Measurements from ENCODE around the gene PHLPP1.

Gene PHLPP1

DNA sequence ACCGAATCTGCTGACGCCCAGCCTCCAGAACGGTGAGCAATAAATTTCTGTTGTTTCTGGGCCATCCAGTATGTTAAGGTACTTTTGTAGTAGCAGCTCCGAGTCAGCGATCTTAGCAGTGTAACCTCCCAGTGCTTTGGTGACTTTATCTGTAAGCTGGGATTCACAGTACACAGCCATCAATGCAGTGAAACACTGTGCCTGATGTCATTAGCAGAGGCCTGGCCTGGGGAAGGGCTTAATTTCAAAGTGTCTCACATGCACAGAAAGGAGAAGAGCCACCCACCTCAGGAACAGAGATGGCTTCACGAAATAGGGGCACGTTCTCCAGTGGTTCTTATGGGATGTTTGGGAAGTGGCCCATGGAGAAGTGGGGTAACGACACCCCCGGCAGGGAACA is 281.2 kb downstream of the PHLPP1 start:
- TF ChIP-seq, protein P1, sequence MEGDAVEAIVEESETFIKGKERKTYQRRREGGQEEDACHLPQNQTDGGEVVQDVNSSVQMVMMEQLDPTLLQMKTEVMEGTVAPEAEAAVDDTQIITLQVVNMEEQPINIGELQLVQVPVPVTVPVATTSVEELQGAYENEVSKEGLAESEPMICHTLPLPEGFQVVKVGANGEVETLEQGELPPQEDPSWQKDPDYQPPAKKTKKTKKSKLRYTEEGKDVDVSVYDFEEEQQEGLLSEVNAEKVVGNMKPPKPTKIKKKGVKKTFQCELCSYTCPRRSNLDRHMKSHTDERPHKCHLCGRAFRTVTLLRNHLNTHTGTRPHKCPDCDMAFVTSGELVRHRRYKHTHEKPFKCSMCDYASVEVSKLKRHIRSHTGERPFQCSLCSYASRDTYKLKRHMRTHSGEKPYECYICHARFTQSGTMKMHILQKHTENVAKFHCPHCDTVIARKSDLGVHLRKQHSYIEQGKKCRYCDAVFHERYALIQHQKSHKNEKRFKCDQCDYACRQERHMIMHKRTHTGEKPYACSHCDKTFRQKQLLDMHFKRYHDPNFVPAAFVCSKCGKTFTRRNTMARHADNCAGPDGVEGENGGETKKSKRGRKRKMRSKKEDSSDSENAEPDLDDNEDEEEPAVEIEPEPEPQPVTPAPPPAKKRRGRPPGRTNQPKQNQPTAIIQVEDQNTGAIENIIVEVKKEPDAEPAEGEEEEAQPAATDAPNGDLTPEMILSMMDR (IDR thresholded peaks at IDR 0.05; ENCODE audit: low read depth, low read length), result no peak
- no peak for TF ChIP-seq MYC (IDR thresholded peaks at IDR 0.05; ENCODE audit: low read depth, low read length)
- no peak for TF ChIP-seq POLR2A (IDR thresholded peaks at IDR 0.05; ENCODE audit: extremely low read depth, insufficient read length)
- TF ChIP-seq, protein P2, sequence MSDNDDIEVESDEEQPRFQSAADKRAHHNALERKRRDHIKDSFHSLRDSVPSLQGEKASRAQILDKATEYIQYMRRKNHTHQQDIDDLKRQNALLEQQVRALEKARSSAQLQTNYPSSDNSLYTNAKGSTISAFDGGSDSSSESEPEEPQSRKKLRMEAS (IDR thresholded peaks at IDR 0.05; ENCODE audit: low read depth, low read length), result no peak
- H3K4me3 ChIP-seq (ENCODE audit: low read depth, low read length), result no peak overlapping the region
- no peak for DNase-seq (ENCODE audit: low read depth)

DNA sequence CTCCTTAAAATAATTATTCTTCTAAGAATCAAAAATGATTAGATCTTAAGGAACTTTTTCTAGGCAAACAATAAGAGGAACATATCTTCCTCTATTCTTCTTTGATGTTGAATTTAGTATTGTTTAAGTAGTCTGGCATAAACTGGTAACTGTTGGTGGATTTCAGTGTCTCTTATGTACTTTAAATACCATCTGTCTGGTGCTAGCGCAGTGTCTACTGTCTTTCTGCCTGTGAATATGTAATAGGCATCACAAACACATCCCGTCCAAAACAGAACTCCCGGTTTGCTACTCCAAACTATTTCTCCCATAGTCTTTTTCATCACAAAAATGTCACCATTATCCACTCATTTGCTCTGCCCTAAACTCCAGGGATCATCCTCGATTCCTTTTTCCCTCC is 281.7 kb downstream of the PHLPP1 start:
- no peak overlapping the region for H3K4me3 ChIP-seq (ENCODE audit: low read depth, low read length)
- DNase-seq (ENCODE audit: low read depth), result no peak
- TF ChIP-seq, protein P2 (IDR thresholded peaks at IDR 0.05; ENCODE audit: low read depth, low read length), result no peak
- no peak for TF ChIP-seq MYC (IDR thresholded peaks at IDR 0.05; ENCODE audit: low read depth, low read length)
- TF ChIP-seq, protein P1 (IDR thresholded peaks at IDR 0.05; ENCODE audit: low read depth, low read length), result no peak
- no peak for TF ChIP-seq POLR2A (IDR thresholded peaks at IDR 0.05; ENCODE audit: extremely low read depth, insufficient read length)

DNA sequence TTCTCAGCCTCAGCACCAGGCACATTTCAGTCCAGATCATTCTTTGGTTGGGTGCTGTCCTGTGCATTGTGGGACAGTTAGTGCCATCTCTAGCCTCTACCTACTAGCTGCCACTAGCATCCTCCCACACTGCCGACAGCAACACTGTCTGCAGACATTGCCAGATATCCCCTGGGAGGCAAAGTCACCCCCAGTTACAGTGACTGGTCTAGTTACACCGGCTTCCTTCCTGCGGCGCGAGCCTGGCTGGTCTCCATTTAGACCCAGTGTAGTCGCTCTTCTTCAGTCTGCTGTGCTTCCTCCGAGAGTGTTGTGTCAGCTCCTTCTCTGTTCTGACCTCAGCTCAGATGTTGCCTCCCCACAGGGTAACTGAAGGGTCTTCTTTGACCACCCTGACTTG is 283.1 kb downstream of the PHLPP1 start:
- no peak overlapping the region for H3K4me3 ChIP-seq (ENCODE audit: low read depth, low read length)
- TF ChIP-seq POLR2A (IDR thresholded peaks at IDR 0.05; ENCODE audit: extremely low read depth, insufficient read length) (no peak), MYC (IDR thresholded peaks at IDR 0.05; ENCODE audit: low read depth, low read length) (no peak)
- TF ChIP-seq, protein P1 (IDR thresholded peaks at IDR 0.05; ENCODE audit: low read depth, low read length), result no peak
- TF ChIP-seq, protein P2 (IDR thresholded peaks at IDR 0.05; ENCODE audit: low read depth, low read length), result no peak

DNA sequence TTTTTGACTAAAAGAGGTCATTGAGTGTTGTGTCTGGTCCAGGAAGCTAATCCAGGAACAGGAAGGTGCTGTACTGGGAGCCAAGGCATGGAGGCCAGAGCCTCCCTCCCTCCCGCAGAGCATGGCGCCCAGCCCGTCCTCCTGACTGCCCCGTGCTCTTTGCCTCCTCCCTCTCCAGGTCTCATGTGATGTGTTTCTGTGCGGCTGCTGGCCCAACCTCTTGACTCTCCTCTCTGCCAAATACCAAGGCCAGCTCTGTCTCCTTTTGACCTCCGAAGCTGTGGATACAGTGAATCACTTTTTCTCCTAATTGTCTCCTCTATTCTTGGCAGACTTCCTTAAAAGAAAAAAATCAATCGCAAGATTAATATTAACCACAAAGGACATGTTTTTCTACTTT is 284.1 kb downstream of the PHLPP1 start:
- H3K4me3 ChIP-seq (ENCODE audit: low read depth, low read length), result no peak overlapping the region
- TF ChIP-seq POLR2A (IDR thresholded peaks at IDR 0.05; ENCODE audit: extremely low read depth, insufficient read length) (no peak), MYC (IDR thresholded peaks at IDR 0.05; ENCODE audit: low read depth, low read length) (no peak)
- TF ChIP-seq, protein P1 (IDR thresholded peaks at IDR 0.05; ENCODE audit: low read depth, low read length), result no peak
- TF ChIP-seq, protein P2 (IDR thresholded peaks at IDR 0.05; ENCODE audit: low read depth, low read length), result no peak
- no peak for DNase-seq (ENCODE audit: low read depth)

More for the DNA sequence above, 283.1 kb downstream of the PHLPP1 start:
- DNase-seq (ENCODE audit: low read depth), result peak; percentile 22

DNA sequence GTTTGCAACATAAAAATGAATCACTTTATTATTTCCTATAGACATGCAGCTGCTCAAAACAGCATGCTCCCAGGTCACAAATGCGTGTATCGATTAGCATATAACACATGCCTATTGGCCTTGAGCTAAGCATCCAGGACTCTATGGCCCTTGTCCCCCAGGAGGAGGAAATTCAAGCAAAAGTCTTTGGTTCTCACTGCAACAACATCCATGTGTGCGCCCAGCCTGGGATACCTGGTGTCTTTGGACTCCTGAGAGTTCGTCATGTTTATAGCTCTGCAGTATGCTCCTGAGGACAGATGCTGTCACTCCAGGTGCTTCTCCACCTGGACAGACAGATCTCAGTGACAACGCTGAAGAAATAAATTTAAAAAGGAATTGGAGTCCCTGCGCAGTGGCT is 284.6 kb downstream of the PHLPP1 start:
- TF ChIP-seq, protein P1 (IDR thresholded peaks at IDR 0.05; ENCODE audit: low read depth, low read length), result no peak
- TF ChIP-seq POLR2A (IDR thresholded peaks at IDR 0.05; ENCODE audit: extremely low read depth, insufficient read length) (no peak), MYC (IDR thresholded peaks at IDR 0.05; ENCODE audit: low read depth, low read length) (no peak)
- TF ChIP-seq, protein P2 (IDR thresholded peaks at IDR 0.05; ENCODE audit: low read depth, low read length), result no peak
- H3K4me3 ChIP-seq (ENCODE audit: low read depth, low read length), result no peak overlapping the region
- DNase-seq (ENCODE audit: low read depth), result no peak

Measured in NB4 (cell line).